Jurkat, Clone E6-1 (cell line): ENCODE measurements around the gene CD19.
"Not testable (repeated sequence)": the region's sequence is repeated elsewhere in the genome, so short reads cannot be mapped to it uniquely, and the experiment has no call there.

Experiments used
- DNase-seq: peaks from one replicate; pipeline ENCODE4 v3.0.0-alpha.2; 2011; ENCODE audit warnings: low read depth, low spot score
- H3K4me3 ChIP-seq: 2 replicates; pipeline ENCODE4 v1.5.1; 2011; ENCODE audit warnings: mild to moderate bottlenecking, low read length, control low read depth, moderate library complexity

The CD19 gene

DNA sequence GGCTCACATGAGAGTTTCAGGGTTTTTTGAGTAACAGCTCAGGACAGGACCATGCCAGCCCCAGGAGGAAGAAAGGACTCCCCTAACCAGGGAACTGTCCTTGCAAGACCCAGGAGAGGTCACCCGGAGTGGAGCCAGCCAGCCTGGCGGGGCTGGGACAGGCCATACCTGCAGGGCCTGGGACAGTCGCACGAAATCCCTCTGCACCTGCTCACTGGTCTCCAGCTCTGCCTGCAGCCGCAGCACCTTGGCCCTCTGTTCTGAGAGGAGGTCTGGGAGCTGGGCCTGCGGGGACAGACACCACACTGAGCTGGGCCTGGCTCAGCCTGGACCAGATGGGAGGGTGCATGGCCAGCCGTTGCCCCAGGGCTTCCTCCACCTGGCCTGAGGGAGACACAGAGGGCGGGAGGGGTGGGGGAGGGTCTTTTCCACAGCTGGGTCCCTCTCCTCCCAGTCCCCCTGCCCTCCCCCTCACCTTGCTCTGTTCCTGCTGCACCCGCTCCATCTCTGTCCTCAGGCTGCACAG is 26.5 kb upstream of the CD19 start:
- DNase-seq: no peak
- no peak overlapping the region for H3K4me3 ChIP-seq

DNA sequence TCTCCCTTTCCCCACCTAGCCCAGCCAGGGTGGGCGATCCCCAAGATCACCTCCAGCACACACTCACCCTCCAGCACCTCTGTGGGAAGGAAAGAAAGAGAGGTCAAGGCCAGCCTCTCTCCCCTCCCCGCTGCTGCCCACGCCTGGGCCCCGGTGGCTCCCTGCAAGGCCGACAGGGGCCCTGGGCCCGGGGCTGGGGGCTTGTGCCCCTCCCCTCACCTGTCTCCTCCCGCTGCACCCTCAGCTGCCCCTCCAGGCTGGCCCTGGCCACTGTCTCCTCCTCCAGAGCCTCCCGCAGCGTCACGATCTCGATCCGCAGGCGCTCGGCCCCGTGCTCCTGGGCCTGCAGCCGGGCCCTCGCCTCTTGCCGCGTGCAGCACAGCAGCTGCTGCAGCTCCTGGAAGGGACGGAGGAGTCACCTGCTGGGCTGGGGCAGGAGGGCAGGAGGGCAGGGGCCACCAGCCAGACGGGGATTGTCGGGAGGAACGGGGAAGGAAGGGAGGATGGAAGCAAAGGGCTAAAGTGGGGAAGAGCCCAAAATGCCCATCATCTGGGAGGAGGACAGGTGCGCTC is 25.9 kb upstream of the CD19 start:
- no peak overlapping the region for H3K4me3 ChIP-seq
- no peak for DNase-seq

DNA sequence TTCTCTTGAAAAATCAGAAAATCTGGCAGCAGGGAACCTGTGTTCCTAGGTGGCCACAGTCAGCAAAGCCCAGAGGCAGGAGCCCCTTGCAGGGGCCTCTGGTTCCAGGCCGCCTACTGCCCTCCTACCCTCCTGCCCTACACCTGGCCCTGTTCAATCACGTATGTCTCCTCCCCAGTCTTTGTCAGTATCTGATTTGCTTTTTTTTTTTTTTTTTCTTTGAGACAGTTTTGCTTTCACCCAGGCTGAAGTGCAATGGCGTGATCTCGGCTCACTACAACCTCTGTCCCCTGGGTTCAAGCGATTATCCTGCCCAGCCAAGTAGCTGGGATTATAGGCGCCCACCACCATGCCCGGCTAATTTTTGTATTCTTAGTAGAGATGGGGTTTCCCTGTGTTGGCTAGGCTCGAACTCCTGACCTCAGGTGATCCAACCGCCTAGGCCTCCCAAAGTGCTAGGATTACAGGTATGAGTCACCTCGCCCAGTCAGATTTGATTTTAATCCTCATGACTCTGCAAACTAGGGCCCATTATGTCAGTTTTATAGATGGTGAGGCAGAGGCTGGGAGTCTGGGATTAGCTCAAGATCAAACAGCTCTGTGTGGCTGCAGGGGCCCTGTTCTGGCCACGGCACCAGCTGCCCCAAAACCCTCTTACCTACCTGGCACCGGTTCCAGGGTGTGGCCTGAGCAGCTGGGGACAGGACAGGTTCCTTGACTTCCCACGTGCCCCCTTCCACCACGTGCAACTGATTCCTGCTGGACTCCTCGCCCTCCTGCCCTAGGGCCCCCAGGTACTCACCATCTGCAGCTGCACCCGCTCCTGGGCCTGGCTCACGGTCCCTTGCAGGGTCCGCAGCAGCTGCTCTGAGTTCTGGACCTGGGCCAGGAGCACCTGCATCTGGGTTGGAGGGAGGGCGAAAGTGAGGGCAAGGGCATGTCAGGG is 21.4 kb upstream of the CD19 start:
- no peak overlapping the region for H3K4me3 ChIP-seq
- DNase-seq: no peak

DNA sequence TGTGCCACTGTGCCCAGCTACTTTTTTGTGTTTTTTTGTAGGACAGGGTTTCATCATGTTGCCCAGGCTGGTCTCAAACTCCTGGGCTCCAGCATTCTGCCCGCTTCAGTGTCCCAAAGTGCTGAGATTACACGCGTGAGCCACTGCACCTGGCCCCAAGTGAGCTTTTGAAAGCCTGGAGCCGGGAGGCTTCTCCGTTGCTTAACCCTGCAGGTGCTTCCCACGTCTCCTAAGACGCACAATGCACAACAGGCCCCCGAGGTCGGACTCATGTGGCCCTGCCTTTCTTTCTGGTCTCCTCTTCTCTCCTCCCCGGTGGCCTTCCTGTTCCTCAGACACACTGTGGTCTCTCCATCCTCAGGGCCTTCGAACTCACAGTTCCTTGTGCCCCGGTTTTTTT is 19.2 kb upstream of the CD19 start:
- DNase-seq: no peak
- no peak overlapping the region for H3K4me3 ChIP-seq

DNA sequence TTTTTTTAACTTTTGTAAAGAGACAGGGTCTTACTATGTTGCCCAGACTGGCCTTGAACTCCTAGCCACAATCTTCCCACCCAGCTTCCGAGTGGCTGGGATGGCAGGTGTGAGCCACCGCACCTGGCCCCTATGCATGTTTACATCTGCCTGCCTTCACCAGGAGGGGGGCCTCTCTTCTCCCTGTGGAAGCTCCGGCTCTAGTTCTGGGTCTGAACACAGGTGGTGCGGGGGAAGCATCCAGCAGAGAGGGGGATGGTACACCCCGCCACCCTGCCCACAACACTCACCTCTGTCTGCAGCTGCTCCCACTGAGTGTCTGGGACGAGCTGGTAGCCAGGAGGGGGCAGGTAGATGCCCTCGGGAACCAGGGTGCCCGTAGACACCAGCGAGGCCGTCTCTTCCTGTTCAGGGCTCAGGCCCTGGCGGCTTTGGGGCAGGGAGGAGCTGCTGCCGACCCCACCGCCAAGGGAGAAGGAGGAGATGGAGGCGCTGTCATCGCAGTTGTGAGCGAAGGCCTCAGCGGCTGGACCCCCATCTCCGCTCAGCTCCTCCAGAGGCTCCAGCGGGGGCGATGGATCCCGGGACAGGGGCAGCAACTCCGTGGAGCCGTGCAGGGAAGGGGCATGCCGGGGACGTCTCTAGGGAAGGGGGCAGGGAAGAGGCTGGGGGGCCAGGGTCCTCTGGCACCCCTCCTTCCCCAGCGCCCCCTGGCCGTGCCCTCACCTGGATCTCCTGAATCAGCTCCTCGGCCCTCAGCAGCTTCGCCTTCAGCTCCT is 17.6 kb upstream of the CD19 start:
- no peak for DNase-seq
- no peak overlapping the region for H3K4me3 ChIP-seq

DNA sequence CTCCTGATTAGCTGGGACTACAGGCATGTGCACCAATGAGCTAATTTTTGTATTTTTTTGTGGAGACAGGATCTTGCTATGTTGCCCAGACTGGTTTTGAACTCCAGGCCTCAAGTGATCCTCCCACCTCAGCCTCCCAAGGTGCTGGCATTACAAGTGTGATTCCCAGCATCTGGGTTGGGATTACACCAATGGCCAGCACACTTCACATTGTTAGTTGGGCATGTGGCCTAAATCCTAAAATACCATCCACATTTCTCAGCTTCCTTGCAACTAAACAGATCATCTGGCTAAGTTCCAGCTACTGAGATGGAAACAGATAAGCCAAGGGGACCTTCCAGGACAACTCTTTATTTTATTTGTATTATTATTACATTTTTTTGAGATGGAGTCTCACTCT is 16.6 kb upstream of the CD19 start:
- no peak for DNase-seq
- H3K4me3 ChIP-seq: no peak overlapping the region

DNA sequence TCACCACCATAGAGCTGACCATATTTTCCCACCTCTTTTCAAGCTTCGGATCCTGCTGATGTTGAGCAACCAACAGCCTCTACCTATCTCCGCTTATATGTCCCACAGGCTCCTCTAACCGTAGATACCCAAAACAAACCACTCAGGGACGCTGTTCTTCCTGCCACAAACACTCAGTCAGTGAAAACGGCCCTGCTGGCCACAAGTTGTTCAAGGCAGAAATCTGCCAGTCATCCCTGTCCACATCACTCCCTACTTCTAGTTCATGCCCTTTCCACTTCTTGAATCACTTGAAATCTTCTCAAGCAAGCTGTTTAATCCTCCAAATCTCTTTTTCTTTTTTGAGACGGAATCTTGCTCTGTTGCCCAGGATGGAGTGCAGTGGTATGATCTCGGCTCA is 14.7 kb upstream of the CD19 start:
- DNase-seq: no peak
- H3K4me3 ChIP-seq: no peak overlapping the region

DNA sequence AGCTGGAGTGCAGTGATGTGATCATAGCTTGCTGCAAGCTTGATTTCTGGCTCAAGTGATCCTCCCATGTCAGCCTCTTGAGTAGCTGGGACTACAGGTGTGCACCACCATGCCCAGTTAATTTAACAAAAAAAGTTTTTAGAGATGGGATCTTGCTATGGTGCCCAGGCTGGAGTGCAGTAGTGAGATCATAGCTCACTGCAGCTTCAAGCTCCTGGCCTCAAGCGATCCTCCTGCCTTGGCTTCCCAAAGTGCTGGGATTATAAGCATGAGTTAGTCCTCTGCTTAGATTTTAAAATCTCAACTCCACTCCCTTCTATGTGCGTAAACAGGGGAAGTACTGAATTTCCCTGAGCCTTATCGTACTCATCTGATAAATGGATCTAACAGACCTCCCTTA is 13.1 kb upstream of the CD19 start:
- DNase-seq: no peak
- no peak overlapping the region for H3K4me3 ChIP-seq

DNA sequence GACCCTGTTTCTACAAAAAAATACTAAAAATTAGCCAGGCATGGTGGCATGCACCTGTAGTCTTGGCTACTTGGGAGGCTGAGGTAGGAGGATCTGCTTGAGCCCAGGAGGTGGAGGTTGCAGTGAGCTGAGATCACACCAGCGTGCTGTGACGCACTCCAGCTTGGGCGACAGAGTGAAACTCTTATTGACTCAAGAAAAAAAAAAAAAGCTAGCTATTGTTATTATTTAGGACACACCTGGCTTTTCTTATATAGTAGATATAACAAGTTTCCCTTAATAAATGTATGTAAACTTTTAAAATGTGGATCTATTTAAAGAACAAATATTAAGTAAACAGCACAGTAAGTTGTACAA is 8.6 kb upstream of the CD19 start:
- no peak overlapping the region for H3K4me3 ChIP-seq
- DNase-seq: no peak

DNA sequence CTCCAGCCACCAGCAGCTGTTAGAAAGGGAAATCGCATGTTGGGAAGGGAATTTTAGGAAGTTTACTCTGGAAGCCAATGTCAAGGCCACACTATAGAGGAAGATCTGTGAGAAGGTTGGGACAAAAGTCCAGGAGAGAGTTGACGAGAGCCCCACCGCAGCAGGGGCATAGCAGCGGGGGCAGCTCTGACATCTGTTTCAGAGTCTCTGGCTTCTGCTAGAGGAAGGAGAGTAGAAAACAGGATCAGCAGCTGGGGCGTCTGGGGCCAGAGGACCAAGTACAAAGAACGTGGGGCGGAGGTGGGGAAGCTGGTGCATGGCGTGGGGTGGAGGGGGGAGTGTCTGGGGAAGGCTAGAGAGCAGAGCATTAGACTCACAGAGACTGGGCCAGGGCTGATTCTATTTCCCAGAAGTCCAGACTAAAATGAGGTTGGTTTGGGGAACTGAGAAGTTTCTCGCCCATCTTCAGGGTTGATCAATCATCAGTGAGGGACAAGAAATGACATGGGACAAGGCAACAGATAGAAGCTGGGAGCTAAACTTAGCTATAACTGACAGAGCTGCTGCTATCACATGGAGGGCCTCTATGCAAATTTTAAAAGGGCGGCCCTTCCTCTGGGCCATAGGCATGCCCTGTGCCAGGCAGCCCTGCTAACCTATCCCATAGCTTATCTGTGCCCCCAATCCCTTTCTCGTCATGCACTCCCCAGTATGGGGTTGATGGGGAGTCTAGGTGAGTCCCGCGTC is 7.9 kb upstream of the CD19 start:
- H3K4me3 ChIP-seq: no peak overlapping the region
- no peak for DNase-seq

DNA sequence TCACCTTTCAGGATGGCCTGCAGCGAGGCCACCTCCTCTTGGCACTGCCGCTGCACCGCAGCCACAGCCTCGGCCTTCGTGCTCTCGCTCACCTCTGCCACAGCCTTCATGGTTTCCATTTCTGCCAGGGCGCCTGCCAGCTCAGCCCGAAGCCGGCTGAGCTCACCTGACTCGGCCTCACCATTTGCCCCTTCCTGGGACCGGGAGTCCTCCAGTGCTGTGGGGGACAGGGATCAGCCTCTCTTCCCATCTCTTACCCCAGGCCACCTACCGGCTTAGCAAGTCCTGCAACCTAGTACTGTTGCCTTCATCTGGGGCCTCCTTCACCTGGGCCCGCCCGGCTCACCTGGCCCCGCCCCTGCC is 7.4 kb upstream of the CD19 start:
- DNase-seq: no peak

DNA sequence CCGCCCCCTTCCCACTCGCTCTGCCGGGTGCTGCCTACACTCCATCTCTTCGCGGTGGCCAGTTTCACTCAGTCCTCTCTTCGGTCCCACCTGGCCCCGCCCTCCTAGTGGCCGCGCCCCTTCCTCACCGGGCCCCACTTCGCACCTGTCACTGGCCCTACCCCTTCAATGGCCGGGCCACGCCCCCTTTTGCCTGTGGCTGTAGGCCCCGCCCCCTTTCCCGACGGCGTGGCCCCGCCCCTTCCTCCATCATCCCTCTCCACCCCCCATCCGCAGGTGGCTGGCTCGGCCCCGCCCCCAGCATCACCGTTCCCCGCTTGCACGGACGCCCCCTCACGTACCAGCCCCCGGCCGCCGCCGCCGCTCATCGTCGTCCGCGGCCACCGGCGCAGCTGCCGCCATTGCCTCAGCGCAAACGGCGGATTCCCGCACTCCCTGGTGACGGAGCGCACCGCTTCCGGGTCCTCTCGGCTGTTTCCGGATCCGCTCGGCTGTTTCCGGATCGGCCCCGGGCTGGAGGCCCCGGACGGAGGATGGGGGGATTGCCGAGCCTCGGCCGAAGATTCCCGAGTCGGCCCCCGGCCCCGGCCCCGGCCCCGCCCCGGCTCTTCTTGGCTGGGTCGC is 6.9 kb upstream of the CD19 start, which contains the start of gene RABEP2:
Gene RABEP2, minus strand, starts transcription at position 477 of the 624 bp plus-strand sequence. Its CDS starts 75 bp downstream, at position 402.
- peak within 1 kb of the TSS; percentile 83 for H3K4me3 ChIP-seq
- DNase-seq: peak; percentile 80

More for the DNA sequence above, 7.4 kb upstream of the CD19 start:
- peak overlapping the region; percentile 83 for H3K4me3 ChIP-seq

DNA sequence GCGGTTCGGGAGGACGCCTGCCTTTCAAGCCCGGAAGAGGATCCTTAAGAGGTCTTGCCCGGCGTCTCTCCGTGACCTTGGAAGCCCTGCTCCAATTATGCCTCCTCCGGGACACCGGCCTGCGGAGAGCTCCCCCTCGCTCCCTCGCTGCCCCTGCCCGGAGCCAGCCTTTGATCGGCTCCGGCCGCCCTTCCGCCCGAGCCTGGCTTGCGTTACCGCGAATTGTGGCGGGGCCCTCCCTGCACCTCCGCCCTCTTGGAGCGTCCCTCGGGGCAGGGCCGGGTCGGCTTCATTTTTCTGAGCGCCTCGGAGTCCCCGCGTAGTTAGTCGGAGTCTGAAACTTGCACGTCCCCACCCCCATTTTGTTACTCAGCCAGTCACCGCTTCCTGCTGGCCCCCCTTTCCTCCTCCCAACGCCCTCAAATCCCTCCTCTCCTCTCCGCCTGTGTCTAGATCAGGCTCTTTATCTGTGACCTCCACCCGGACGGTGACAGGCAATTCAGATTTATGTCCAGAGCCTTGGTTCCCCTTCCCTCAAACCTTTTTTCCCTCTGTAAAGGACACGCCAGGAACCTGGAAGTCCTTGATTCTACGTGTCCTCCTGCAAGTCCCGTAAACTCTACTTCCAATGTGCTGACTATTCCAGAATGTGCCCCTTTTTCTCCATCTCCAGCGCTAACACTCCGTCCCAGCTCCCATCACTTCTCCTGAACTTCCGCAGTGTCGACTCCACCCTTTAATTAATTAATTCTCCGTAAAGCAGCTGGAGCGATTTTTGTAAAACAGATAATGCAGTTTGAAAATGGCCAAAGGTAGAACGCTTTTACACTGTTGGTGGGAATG is 6.2 kb upstream of the CD19 start:
- DNase-seq: peak; percentile 82
- peak overlapping the region; percentile 83 for H3K4me3 ChIP-seq

DNA sequence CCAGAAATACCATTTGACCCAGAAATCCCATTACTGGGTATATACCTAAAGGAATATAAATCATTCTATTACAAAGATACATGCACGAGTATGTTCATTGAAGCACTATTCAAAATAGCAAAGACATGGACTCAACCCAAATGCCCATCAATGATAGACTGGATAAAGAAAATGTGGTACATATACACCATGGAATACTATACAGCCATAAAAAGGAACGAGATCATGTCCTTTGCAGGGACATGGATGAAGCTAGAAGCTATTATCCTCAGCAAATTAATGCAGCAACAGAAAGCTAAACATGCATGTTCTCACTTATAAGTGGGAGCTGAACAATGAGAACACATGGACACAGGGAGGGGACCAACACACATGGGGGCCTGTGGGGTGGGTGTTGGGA is 5.5 kb upstream of the CD19 start:
- not testable (repeated sequence) for DNase-seq, H3K4me3 ChIP-seq

DNA sequence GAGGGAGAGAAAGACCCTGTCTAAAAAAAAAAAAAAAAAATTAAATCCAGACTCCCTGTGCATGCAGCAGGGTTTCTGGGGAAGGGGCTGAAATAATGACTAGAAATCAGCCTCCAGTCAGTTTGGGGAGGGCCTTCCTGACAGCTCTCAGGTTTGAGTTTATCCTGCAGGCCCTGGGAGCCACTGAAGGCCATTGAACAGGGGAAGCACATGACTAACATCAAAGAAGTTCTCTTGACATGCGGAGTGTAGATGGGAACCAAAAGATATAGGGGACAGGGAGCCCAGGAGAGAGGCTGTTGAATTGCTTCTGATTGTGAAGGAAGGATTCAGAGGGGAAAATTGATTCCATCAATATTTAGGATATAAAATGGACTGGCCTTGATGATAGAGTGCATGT is 4.0 kb upstream of the CD19 start:
- DNase-seq: no peak
- no peak overlapping the region for H3K4me3 ChIP-seq

DNA sequence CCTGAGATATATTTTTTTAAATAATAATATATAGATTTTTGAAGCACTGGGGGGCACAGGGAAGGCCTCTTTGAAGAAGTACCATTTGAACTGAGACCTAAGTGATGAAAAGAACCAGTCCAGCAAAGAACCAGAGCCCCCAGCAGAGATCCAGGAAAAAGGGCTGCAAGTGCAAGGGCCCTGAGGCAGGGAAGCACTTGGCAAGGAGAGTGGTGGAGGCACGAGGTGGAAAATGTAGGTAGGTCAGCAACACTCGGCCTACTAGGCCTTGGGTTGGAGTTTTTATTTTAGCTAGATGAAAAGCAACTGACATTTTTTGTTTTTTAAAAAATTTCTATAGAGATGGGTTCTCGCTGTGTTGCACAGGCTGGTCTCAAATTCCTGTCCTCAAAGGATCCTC is 1.6 kb upstream of the CD19 start:
- H3K4me3 ChIP-seq: no peak overlapping the region
- no peak for DNase-seq

DNA sequence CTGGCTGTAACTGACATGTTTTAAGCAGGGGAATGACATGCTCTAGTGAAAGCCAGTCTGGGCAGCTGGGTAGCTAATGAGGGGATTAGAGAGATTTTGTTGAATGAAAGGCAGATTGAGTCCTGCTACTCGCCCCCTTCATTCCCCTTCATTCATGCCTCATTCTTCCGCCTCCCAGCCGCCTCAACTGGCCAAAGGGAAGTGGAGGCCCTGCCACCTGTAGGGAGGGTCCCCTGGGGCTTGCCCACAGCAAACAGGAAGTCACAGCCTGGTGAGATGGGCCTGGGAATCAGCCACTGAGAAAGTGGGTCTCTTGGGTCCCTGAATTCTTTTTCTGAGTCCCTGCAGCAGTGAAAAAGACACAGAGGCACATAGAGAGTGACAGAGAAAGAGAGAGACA is 1.1 kb upstream of the CD19 start:
- no peak for DNase-seq
- no peak overlapping the region for H3K4me3 ChIP-seq
